GM19099 (cell line): ENCODE measurements around the gene MRPL54.

ENCODE experiments used
- POLR2A ChIP-seq: IDR thresholded peaks from 3 replicates; pipeline ENCODE4 v1.6.1; 2011; ENCODE audit warnings: low read depth; ENCODE audit not compliant: insufficient read length; ENCODE audit errors: extremely low read depth

Gene MRPL54

DNA sequence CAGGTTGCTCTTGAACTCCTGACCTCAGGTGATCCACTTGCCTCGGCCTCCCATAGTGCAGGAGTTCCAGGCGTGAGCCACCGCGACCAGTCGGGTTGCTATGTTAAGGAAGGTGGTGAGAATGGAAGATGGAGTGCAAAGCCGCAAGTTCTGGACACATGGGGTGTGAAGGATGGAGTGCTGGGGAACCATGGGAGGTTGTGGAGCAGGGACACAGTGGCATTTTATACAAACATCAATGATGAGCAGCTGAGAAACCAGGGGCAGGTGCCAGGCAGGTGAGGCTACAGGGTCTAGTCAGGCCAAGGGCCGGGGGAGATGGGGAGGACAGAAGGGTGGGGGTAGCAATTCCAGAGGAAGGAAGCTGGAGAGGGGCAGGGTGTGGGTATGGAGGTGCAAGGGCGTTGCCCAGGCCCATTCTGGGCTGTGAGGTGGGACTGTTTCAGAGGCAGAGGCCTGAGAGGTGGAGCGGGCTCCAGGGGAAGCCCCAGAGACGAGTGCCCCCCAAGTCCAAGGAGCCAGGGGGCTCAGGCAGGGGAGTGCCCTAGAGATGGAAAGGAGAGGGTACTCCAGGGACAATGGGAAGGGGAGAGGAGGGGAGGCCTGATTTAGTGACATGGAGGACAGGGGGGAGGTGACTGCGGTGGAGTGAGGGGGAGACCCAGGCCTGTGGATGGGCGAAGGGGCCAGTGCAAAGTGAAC, 11.5 kb downstream of the MRPL54 start:
- no peak for TF ChIP-seq POLR2A

DNA sequence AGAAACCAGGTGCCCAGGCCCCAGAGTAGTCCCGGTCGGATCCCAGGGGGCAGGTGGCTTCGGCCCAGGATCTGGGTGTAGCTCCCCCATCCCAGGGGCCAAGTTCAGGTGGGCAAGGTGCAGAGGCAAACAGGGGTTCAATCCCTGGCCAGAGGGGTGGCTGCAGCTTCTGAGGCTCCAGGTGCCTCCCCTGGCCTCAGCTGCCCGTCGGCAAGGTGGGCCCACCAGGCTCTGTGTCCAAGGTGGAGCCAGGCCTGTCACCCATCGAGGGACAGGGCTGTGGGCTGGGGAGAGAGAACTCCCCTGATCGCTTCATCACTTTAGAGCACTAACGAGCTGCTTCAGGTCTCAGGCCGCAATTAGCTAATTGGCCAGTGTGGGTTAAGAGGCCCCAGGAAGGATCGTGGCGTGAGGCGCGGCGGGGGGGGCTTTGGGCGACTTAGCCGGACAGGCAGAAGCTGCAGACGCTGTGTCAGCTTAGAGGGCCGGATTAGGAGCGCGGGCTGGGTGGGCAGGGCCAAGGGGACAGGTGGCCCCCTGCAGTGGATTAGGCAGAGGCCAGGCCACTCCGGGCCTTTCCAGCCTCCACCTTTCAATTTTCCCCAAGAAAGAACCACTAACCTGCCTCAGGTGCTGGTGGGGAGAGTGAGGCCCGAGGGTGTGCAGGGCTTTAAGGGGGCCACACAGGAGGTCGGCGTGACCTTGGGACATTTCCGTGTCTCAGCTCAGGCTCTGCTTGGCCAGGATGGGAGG, 12.3 kb downstream of the MRPL54 start:
- TF ChIP-seq POLR2A, result no peak

DNA sequence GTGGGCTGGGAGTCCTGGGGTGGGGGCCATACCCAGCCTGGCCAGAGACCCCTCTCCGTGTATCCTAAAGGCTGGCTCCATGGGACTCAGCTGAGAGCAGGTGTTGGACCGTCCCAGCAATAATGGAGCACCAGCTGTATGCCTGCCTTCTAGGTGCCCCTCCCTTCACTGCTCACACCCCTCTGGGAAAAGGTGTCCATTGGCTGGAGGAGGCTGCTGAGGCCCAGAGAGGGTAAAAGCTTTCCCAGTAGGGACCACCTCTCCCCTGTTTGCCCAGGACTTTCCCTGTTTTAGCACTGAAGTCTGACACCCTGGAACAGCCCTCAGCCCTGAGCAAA, 12.9 kb downstream of the MRPL54 start:
- no peak for TF ChIP-seq POLR2A

DNA sequence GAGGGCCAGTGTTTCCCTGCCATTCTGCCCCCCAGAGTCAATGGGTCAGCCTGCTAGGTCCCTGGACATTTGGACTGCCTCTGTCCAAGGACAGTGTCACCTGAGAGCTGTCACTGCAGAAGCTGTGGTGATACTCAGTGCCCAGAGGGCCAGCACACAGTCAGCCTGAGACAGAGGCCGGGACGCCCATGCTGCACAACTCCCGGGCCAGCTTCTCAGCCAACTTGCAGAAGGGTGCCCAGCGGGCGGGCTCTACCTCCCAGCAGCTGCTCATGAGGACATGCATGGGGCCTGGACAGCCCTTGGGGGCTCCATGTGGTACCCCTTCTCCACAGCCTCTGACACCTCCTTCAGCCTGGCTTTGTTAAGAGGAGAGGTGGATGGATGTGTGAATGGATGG, 13.3 kb downstream of the MRPL54 start:
- TF ChIP-seq POLR2A, result no peak

DNA sequence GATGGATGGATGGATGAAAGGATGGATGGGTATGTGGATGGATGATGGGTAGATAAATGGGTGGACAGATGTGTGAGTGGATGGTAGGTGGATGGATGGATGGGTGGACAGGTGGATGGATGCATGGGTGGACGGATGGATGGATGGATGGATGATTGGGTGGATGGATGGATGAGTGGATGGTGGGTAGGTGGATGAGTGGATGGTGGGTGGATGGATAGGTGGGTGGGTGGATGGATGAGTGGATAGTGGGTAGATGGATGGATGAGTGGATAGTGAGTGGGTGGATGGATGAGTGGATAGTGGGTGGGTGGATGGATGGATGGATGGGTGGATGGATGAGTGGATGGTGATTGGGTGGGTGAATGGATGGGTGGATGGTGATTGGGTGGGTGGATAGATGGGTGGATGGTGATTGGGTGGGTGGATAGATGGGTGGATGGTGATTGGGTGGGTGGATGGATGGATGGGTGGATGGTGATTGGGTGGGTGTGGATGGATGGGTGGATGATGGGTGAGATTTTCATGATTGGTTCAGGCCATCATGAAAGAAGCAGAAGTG, 14.1 kb downstream of the MRPL54 start:
- TF ChIP-seq POLR2A, result no peak

DNA sequence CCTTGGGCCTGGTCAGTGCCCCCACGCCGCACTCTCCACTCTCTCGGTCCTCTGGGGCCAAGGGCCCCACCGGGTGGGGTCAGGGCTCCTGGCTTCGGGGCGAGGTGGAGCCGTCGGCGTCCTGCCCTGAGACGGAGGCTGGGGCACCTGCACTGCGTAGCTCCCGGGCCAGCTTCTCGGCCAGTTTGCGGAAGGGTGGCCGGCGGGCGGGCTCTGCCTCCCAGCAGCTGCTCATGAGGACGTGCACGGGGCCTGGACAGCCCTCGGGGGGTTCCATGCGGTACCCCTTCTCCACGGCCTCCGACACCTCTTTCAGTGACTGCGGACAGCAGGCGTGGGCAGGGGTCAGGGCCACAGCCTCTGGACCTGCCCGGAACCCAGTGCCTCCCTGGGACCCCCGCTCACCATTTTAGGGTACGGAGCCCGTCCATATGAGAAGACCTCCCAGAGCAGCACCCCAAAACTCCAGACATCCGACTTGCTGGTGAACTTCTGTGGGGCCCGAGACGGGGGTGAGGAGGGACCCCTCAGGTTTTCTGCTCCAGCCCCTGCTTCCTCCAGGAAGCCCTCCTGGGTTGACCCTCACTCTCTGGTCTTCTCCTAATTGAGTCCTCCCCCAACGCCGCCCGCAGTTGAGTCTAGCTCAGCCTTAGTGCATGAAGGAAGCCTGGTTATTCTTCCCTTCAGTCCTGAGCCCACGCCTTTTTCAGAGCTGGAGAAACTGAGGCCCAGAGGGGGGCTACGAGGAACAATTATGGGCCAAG, 15.8 kb downstream of the MRPL54 start:
- TF ChIP-seq POLR2A, result no peak

DNA sequence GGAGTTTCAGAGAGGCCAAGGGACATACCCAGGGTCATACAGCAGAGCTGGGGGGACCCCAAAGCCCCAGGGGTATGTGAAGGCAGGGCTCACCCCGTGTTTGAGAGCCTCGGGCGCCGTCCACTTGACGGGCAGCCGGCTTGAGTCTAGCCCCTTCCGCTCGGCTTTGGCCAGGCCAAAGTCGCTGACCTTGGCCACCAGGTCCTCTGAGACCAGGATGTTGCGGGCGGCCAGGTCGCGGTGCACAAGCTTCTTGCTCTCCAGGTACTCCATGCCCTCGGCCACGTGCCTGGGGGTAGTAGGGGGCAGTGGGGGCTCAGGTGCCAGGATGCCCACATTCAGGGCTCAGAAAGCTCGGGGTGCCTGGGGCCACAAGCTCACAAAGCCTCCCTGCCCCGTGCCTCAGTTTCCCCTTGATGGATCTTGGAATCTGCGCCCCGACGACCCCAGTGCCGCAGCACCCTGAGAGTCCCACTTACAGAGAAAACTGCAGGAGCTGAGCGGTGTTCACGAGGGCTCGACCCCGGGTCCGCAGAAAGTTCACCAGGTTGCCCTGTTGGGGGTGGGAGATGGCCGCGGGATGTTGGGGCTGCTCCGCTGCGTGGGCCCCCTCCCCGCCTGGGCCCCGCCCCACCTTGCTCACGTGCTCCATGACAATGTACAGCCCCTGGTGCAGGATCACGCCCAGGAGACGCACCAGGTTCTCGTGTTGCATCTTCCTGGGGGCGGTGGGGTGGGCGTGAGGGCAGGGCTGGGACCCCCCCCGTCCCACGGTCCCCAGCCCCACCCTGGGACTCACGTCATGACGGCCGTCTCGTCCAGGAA, 16.6 kb downstream of the MRPL54 start:
- TF ChIP-seq POLR2A, result no peak

DNA sequence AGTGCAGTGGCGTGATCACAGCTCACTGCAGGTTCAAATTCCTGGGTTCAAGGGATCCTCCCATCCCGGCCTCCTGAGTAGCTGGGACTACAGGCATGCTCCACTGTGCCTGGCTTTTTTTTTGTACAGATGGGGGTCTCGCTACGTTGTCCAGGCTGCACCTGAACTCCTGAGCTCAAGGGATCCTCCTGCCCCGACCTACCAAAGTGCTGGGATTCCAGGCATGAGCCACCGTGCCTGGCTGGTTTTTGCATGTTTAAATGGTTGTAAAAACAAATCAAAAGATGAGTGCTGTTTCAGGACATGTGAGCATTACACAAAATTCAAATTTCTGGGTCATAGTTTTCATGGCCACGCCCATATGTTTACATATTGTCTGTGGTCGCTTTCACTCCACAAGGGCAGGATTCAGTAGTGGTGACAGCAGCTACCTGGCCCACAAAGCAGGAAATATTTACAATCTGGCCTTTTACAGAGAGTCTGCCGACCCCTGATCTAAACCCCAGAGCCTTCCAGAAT, 18.4 kb downstream of the MRPL54 start:
- TF ChIP-seq POLR2A, result no peak

DNA sequence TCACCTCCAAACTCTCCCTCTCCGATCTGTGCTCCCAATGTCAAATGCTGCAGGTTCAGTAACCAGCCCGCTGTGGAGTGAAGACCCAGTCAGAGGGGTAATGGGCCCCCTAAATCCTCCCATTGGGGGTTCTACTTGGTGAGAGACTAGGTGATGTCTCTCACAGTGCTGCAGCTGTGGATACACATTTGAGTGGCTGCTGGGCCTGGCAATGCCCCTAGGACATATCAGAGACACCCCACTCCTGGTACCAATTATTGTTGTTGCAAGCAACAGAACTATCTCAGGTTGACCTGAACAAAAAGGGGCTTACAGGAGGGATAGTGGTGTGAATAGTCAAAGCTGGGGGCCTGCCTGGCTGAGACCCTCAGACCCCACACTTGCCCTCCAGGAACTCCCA, 19.1 kb downstream of the MRPL54 start:
- TF ChIP-seq POLR2A, result no peak

DNA sequence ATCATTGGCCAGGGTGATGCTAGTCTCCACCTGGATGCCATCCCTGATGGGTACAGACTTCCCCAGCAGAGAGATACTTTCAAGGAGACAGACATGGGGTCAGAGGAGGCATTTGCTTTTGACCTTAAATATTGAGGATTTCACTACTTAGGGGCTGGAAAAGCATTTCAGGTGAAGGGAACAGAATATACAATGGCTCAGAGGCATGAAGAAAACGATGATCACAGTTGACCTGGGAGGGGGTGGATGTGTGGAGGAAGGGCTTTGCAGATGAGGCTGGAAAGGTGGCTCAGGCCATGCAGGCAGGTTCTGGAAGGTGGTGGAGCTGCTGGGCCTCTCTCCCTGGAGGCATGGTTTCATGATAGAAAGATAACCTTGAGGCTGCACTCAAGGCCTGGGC, 19.8 kb downstream of the MRPL54 start:
- TF ChIP-seq POLR2A, result no peak

DNA sequence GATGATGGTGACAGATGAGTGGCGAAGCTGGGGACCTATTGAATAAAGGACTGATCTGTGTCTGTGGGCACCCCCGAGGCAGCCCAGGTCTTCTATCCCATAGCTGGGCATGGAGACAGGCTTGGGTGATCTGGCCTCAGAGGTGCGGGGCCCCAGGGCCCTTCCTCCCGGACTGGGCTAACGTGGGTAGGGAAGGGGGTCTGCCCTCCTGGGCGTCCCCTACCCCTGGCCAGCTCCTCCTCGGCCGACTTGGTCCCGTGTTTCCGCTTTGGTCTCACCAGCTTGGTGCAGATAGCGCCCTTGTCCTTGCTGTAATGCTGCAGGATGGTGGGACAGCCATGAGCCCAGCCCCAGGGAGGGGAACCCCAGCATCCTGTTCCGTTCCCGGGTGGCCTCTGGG, 20.4 kb downstream of the MRPL54 start:
- TF ChIP-seq POLR2A, result no peak

DNA sequence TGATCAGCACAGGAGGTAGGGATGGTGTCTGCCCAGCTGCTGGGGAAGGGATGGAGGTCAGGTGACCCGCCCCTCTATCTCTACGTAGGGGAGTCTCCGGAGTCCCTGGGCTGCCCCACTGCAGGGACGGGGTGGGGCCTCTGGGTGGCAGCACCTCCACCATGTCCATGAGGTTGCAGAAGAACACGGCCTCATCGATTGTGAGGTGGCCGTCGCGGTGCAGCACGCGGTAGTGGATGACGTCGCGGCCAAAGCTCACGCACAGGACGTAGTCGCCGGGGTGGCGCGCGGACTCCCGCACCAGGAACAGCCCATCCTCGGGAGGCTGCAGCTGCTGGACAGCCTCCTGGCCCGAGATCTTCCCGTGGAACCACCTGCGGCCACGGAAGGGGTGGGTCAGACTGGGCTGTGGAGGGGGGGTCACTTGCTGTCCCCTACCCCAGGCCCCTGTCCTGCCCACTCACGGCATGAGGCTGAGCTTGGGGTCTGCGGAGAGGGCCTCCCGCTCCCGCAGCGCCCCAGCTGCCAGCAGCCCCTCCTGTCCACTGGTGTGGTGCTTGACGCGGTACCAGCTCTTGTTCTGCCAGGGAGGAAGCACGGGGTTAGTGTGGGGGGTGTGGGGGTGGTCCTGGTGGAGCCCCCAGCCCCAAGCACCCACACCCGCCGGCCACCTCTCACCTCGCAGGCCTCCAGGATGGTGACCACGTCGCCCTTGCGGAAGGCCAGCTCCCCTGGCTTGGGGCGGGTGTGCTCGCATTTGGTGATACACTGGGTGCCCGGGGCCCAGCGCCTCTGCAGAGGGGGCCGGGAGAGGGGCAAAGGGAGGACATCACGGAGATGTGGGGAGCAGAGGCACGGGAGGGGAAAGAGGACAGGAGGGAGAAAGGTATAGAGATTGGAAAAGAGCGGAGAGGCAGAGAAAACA, 21.4 kb downstream of the MRPL54 start:
- no peak for TF ChIP-seq POLR2A

DNA sequence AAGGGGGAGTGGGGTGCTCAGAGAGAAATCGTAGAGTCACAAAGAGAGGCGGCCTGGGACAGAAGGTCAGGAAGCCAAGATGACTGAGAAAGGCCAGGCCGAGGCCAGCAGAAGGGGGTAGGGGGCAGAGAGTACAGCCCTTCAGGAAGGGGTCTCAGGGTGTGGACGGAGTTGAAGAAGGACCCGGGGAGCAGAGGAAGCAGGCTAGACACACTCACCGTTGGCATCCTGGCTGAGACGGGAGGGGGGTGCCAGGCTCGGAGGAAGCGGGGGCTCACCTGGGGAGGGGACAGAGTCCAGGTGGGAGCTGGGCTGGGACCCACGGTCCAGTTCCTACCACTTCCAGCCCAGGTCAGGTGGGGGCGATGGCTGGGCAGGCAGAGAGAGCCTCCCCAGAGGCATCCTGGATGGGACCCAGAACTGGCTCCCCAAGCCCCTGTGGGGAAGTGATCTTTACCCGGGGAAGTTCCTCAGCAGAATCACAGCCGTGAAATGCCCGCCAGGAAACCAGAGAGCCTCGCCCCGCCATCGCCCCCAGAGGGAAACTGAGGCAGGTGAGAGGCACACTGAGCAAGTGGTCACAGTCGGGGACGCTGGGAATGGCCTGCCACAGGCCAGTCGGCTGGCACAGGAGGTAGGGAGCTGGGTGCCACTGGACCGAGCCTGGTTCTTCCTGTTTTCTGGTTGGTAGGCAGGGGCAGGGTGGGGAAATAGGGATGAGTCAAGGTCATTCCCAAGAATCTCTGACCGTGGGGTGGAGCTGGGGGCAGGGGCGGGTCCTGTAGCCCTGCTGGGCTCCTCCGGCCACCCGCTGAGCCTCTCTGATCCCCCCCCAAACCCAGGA, 22.3 kb downstream of the MRPL54 start:
- TF ChIP-seq POLR2A, result no peak
